Calu3 (cell line): ENCODE measurements around the gene FRMPD2. TPM values are rescaled to one million over a fixed set of nuclear protein-coding genes. Genes with fewer than 3 reads are reported as not detected.
A peak's percentile ranks its signal among the peaks of the same experiment; 100 is the strongest.

ENCODE experiments used
- BruUV-seq: library from RNA; stranded (reverse); fragments of 400-500 nt; replicated peaks from 2 replicates; lab custom pipeline; 2021; lab: Mats Ljungman, UMichigan
- CTCF ChIA-PET: fragments of 300-600 bp; sonication (Branson Sonifier 250); formaldehyde crosslinking; loops from one replicate; lab custom pipeline; 2022; ENCODE audit warnings: antibody characterized with exemption; lab: Charles Lee
- DNase-seq: peaks from one replicate; pipeline ENCODE4 v3.0.0; 2022
- H3K27ac Mint-ChIP-seq: one replicate; pipeline ENCODE4 v1.8.0; 2022; ENCODE audit warnings: mixed read lengths; ENCODE audit not compliant: unreplicated experiment
- H3K27me3 Mint-ChIP-seq: one replicate; pipeline ENCODE4 v1.8.0; 2022; ENCODE audit warnings: mixed read lengths; ENCODE audit not compliant: unreplicated experiment
- H3K36me3 Mint-ChIP-seq: one replicate; pipeline ENCODE4 v1.8.0; 2022; ENCODE audit warnings: mild to moderate bottlenecking, moderate library complexity, mixed read lengths; ENCODE audit not compliant: insufficient read depth, unreplicated experiment
- H3K4me1 Mint-ChIP-seq: one replicate; pipeline ENCODE4 v1.8.0; 2022; ENCODE audit warnings: mild to moderate bottlenecking, low read depth, mixed read lengths; ENCODE audit not compliant: unreplicated experiment
- H3K4me3 Mint-ChIP-seq: one replicate; pipeline ENCODE4 v1.8.0; 2022; ENCODE audit warnings: mild to moderate bottlenecking, low read depth, moderate library complexity, mixed read lengths; ENCODE audit not compliant: unreplicated experiment
- H3K9me3 Mint-ChIP-seq: one replicate; pipeline ENCODE4 v1.8.0; 2022; ENCODE audit warnings: low read depth, mixed read lengths; ENCODE audit not compliant: unreplicated experiment
- CTCF ChIP-seq: fragments of 200-600 bp; IDR thresholded peaks from one replicate; pipeline ENCODE4 v1.8.0; 2022; ENCODE audit warnings: antibody characterized with exemption; ENCODE audit not compliant: unreplicated experiment
- intact Hi-C: fragments of 100-400 bp; cut with micrococcal nuclease; formaldehyde crosslinking; loops from one replicate; pipeline ENCODE4 v1.10.0; 2022; ENCODE audit not compliant: unreplicated experiment
- total RNA-seq: library from RNA; stranded (reverse); gene quantifications from 2 replicates; pipeline ENCODE4 v1.2.3, GENCODE V29; 2022

The FRMPD2 gene
- total RNA-seq, 1 experiment from 2014 or later, result 1.9 TPM

GRCh38 chr10:48199580-48200377 lies 74.7 kb downstream of the FRMPD2 start:
- H3K4me3 Mint-ChIP-seq, result no peak overlapping the region
- DNase-seq, result no peak
- BruUV-seq, result no TSS peak
- H3K27ac Mint-ChIP-seq, result no peak overlapping the region
- peaks cover 12% of the 10 kb centered on the region for H3K27me3 Mint-ChIP-seq
- peaks cover 21% of the 10 kb centered on the region for H3K4me1 Mint-ChIP-seq
- TF ChIP-seq CTCF, result no peak
- CTCF ChIA-PET, result interaction anchor here (0.8 kb wide), 1 partner anchor 9 kb away, joined by 3 read pairs; no protein-coding TSS in a partner anchor
- intact Hi-C loops, result no loop called here
- no peaks in the 10 kb centered on the region for H3K36me3 Mint-ChIP-seq
- no peaks in the 10 kb centered on the region for H3K9me3 Mint-ChIP-seq

- TF ChIP-seq CTCF, result no peak
- H3K27ac Mint-ChIP-seq, result no peak overlapping the region
- DNase-seq, result no peak
- CTCF ChIA-PET, result interaction anchor here (0.8 kb wide), 1 partner anchor 10 kb away, joined by 3 read pairs; no protein-coding TSS in a partner anchor
- intact Hi-C loops, result no loop called here
- BruUV-seq, result no TSS peak
- H3K36me3 Mint-ChIP-seq, result no peaks in the 10 kb centered on the region
- no peaks in the 10 kb centered on the region for H3K27me3 Mint-ChIP-seq
- no peaks in the 10 kb centered on the region for H3K9me3 Mint-ChIP-seq
- peaks cover 32% of the 10 kb centered on the region for H3K4me1 Mint-ChIP-seq
- no peak overlapping the region for H3K4me3 Mint-ChIP-seq
These were observed 77.1 kb downstream of the FRMPD2 start for GRCh38 chr10:48197236-48197899.

GRCh38 chr10:48195803-48196202 lies 78.7 kb downstream of the FRMPD2 start:
- no TSS peak for BruUV-seq
- no peak for TF ChIP-seq CTCF
- Mint-ChIP-seq H3K9me3 (no peaks in the 10 kb centered on the region), H3K27me3 (no peaks in the 10 kb centered on the region), H3K4me1 (peaks cover 32% of the 10 kb centered on the region), H3K36me3 (no peaks in the 10 kb centered on the region), H3K27ac (no peak overlapping the region), H3K4me3 (no peak overlapping the region)
- intact Hi-C loops, result no loop called here
- CTCF ChIA-PET, result no interaction called here
- no peak for DNase-seq

GRCh38 chr10:48194830-48195229 lies 79.7 kb downstream of the FRMPD2 start:
- Mint-ChIP-seq H3K36me3 (no peaks in the 10 kb centered on the region), H3K27me3 (no peaks in the 10 kb centered on the region), H3K9me3 (no peaks in the 10 kb centered on the region), H3K4me1 (peaks cover 31% of the 10 kb centered on the region), H3K27ac (no peak overlapping the region), H3K4me3 (no peak overlapping the region)
- BruUV-seq, result no TSS peak
- intact Hi-C loops, result no loop called here
- peak; percentile 22 for DNase-seq
- no peak for TF ChIP-seq CTCF
- CTCF ChIA-PET, result interaction anchor here (0.7 kb wide), 1 partner anchor 461 kb away, joined by 3 read pairs; no protein-coding TSS in a partner anchor
